Panc1 (cell line): Measurements from ENCODE around the gene TSC22D3. TPM values are rescaled to one million over a fixed set of nuclear protein-coding genes. Genes with fewer than 3 reads are reported as not detected.

Experiments
- ATAC-seq: fragments of 200-7000 bp; cut with Tn5 transposase; 2 replicates; pipeline ENCODE4 v1.9.1; 2020; ENCODE audit warnings: mild to moderate bottlenecking, moderate library complexity
- BruUV-seq: library from RNA; stranded (reverse); fragments of 400-500 nt; replicated peaks from 2 replicates; lab custom pipeline; 2021; lab: Mats Ljungman, UMichigan
- CTCF ChIA-PET: fragments of 300-600 bp; sonication (Branson Sonifier 250); formaldehyde crosslinking; loops from one replicate; lab custom pipeline; 2022; ENCODE audit warnings: antibody characterized with exemption; lab: Charles Lee
- POLR2A ChIA-PET: fragments of 300-600 bp; sonication (Branson Sonifier 250); formaldehyde crosslinking; loops from one replicate; lab custom pipeline; 2022; ENCODE audit warnings: antibody characterized with exemption; lab: Charles Lee
- DNase-seq: peaks from one replicate; pipeline ENCODE4 v3.0.0-alpha.2; 2010; ENCODE audit warnings: low read depth, low spot score
- H3K27ac ChIP-seq: 2 replicates; pipeline ENCODE4 v1.5.1; 2011; ENCODE audit warnings: mild to moderate bottlenecking, low read length, inconsistent platforms
- H3K27me3 ChIP-seq: fragments of 200-500 bp; sonication (Bioruptor generic); 2 replicates; pipeline ENCODE4 v1.6.0; 2014; ENCODE audit warnings: low read length, inconsistent platforms; ENCODE audit not compliant: control insufficient read depth, insufficient read depth
- H3K36me3 ChIP-seq: fragments of 200-500 bp; sonication (Bioruptor generic); 2 replicates; pipeline ENCODE4 v1.5.1; 2014; ENCODE audit warnings: inconsistent platforms, mild to moderate bottlenecking, low read length, moderate library complexity; ENCODE audit not compliant: control insufficient read depth, insufficient read depth
- H3K4me1 ChIP-seq: 2 replicates; pipeline ENCODE4 v1.5.1; 2011; ENCODE audit warnings: inconsistent platforms, mild to moderate bottlenecking, low read length, moderate library complexity; ENCODE audit not compliant: control insufficient read depth, insufficient read depth
- H3K4me3 ChIP-seq, 2 experiments: 2 replicates each; pipeline ENCODE4 v1.5.1; 2011 to 2012; ENCODE audit warnings: low read depth in 2 of 2, low read length in 2 of 2, mild to moderate bottlenecking in 2 of 2, inconsistent platforms in 1 of 2, moderate library complexity in 1 of 2
- H3K9me3 ChIP-seq: fragments of 200-500 bp; sonication (Bioruptor generic); 2 replicates; pipeline ENCODE4 v1.5.1; 2014; ENCODE audit warnings: low read depth, mild to moderate bottlenecking, inconsistent platforms, low read length, moderate library complexity; ENCODE audit not compliant: control insufficient read depth, insufficient read depth
- POLR2AphosphoS5 ChIP-seq: IDR thresholded peaks from 2 replicates; pipeline ENCODE4 v1.6.1; 2012; ENCODE audit warnings: mild to moderate bottlenecking, low read depth, low read length, moderate library complexity
- SIN3A ChIP-seq: IDR thresholded peaks from 2 replicates; pipeline ENCODE4 v1.6.1; 2012; ENCODE audit warnings: low read depth, mild to moderate bottlenecking, low read length, moderate library complexity, borderline replicate concordance; ENCODE audit not compliant: insufficient read depth
- TCF7L2 ChIP-seq: IDR thresholded peaks from 2 replicates; pipeline ENCODE4 v1.6.1; 2011; ENCODE audit warnings: mild to moderate bottlenecking, low read depth, low read length, inconsistent platforms
- in situ Hi-C: cut with HindIII; loops from 2 replicates; pipeline ENCODE4 v1.10.0; 2016; ENCODE audit warnings: low sequenced_read_pairs, low pct_unique_long_range_greater_than_20kb
- intact Hi-C: fragments of 100-400 bp; cut with micrococcal nuclease; formaldehyde crosslinking; loops from one replicate; pipeline ENCODE4 v1.10.0; 2022; ENCODE audit not compliant: unreplicated experiment
- total RNA-seq: library from RNA; stranded (reverse); gene quantifications from one replicate; pipeline ENCODE4 v1.2.1, GENCODE V29; 2021; ENCODE audit not compliant: unreplicated experiment
- TF ChIP-seq, protein P1 (sequence below): fragments of 450-650 bp; IDR thresholded peaks from 2 replicates; pipeline ENCODE4 v1.5.1; 2017; ENCODE audit warnings: mild to moderate bottlenecking
- TF ChIP-seq, protein P2 (sequence below), 2 experiments: IDR thresholded peaks; 2 replicates each; pipeline ENCODE4 v1.6.1; 2011 to 2012; ENCODE audit warnings: low read depth in 2 of 2, control low read depth in 1 of 2, low read length in 1 of 2, mild to moderate bottlenecking in 1 of 2, moderate library complexity in 1 of 2; ENCODE audit not compliant: insufficient read depth in 1 of 2

Gene TSC22D3
- total RNA-seq, 1 experiment from 2014 or later, result 7.2 TPM

DNA sequence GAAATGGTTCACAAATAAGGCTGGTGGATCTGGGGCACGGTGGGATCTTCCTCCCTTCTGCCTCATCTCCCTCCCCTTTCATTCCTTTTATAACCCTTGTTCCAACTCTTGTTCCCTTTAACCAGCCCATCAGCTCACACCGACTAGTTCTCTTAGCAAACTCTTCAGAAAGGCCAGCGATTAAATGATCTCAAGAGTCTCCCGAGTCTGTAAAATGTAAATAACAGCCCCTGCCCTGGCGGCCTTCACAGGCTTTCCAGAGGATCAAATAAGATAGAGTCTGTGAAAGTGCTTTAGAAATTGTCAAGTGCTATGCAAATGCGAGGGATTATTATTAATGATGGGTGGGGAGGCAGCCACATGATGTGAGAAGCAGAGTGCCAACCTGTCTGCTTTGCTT is 27.1 kb downstream of the TSC22D3 start:
- H3K4me1 ChIP-seq, result no peaks in the 10 kb centered on the region
- H3K27ac ChIP-seq, result no peak overlapping the region
- no peak for DNase-seq
- H3K27me3 ChIP-seq, result peaks cover 3% of the 10 kb centered on the region; the same call in 1 of the 2 replicates
- no peaks in the 10 kb centered on the region for H3K36me3 ChIP-seq
- intact Hi-C loops, result no loop called here
- CTCF ChIA-PET, result no interaction called here
- H3K9me3 ChIP-seq, result no peaks in the 10 kb centered on the region
- H3K4me3 ChIP-seq, result no peak overlapping the region
- ATAC-seq, result no peak
- TF ChIP-seq, protein P1, sequence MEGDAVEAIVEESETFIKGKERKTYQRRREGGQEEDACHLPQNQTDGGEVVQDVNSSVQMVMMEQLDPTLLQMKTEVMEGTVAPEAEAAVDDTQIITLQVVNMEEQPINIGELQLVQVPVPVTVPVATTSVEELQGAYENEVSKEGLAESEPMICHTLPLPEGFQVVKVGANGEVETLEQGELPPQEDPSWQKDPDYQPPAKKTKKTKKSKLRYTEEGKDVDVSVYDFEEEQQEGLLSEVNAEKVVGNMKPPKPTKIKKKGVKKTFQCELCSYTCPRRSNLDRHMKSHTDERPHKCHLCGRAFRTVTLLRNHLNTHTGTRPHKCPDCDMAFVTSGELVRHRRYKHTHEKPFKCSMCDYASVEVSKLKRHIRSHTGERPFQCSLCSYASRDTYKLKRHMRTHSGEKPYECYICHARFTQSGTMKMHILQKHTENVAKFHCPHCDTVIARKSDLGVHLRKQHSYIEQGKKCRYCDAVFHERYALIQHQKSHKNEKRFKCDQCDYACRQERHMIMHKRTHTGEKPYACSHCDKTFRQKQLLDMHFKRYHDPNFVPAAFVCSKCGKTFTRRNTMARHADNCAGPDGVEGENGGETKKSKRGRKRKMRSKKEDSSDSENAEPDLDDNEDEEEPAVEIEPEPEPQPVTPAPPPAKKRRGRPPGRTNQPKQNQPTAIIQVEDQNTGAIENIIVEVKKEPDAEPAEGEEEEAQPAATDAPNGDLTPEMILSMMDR, result no peak
- TF ChIP-seq POLR2AphosphoS5 (no peak), SIN3A (no peak), TCF7L2 (no peak)
- TF ChIP-seq, protein P2, sequence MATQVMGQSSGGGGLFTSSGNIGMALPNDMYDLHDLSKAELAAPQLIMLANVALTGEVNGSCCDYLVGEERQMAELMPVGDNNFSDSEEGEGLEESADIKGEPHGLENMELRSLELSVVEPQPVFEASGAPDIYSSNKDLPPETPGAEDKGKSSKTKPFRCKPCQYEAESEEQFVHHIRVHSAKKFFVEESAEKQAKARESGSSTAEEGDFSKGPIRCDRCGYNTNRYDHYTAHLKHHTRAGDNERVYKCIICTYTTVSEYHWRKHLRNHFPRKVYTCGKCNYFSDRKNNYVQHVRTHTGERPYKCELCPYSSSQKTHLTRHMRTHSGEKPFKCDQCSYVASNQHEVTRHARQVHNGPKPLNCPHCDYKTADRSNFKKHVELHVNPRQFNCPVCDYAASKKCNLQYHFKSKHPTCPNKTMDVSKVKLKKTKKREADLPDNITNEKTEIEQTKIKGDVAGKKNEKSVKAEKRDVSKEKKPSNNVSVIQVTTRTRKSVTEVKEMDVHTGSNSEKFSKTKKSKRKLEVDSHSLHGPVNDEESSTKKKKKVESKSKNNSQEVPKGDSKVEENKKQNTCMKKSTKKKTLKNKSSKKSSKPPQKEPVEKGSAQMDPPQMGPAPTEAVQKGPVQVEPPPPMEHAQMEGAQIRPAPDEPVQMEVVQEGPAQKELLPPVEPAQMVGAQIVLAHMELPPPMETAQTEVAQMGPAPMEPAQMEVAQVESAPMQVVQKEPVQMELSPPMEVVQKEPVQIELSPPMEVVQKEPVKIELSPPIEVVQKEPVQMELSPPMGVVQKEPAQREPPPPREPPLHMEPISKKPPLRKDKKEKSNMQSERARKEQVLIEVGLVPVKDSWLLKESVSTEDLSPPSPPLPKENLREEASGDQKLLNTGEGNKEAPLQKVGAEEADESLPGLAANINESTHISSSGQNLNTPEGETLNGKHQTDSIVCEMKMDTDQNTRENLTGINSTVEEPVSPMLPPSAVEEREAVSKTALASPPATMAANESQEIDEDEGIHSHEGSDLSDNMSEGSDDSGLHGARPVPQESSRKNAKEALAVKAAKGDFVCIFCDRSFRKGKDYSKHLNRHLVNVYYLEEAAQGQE (IDR thresholded peaks at IDR 0.05; ENCODE audit: insufficient read depth in 1 of 2, low read depth in 2 of 2, low read length in 1 of 2), result no peak
- POLR2A ChIA-PET, result no interaction called here
- in situ Hi-C loops, result no loop called here
- no TSS peak for BruUV-seq

DNA sequence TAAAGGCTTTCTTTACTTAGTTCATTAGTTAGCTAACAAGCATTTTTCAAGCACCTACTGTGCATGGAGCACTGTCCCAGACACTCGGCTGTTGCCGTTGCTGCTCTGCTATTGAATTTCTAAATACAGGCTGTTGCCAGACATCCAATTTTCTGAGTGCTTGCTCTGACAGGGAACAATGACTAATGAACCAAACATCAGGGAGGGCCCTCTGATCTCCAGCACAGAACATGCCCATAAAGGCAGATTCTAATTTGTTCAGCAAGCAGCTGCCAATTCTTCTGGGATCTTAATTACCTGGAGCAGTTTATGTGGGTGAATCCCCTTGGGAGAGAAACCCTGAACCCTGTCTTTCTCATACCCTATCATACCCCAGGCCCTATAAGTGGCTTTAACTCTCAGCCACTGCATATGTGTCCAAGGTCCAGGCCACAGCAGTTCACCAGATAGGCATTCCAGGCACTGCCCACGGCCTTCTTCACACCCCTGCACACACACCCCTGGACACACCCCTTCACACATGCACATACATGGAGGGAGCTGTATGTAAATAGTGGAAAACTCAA is 27.9 kb downstream of the TSC22D3 start:
- ATAC-seq, result no peak
- in situ Hi-C loops (no loop called here), intact Hi-C loops (no loop called here)
- BruUV-seq, result no TSS peak
- Histone ChIP-seq H3K27me3 (peaks cover 3% of the 10 kb centered on the region; the same call in 1 of the 2 replicates), H3K27ac (no peak overlapping the region), H3K4me3 (no peak overlapping the region), H3K36me3 (no peaks in the 10 kb centered on the region), H3K9me3 (no peaks in the 10 kb centered on the region), H3K4me1 (no peaks in the 10 kb centered on the region)
- DNase-seq, result no peak
- ChIA-PET POLR2A (no interaction called here), CTCF (no interaction called here)
- no peak for TF ChIP-seq POLR2AphosphoS5

DNA sequence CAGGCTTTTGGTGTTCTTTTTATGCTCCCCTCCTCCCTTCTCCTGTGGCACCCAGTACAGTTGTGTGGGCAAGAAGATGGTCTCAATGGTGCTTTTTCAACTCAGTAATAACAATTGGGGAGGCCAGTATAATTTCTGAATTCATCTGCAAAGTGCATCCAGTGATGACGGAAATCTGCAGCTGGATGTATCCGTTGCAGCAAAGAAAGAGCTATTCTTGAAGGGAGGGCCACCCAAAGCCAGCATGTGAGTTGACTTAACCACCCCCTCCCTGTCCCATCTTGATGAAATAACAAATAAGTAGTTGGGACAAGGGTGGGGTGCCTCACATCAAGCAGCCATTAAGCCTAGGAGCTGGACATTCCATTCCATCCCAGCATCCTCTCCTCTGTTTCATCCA is 30.7 kb downstream of the TSC22D3 start:
- Histone ChIP-seq H3K4me1 (peaks cover 4% of the 10 kb centered on the region), H3K4me3 (no peak overlapping the region), H3K27me3 (peaks cover 3% of the 10 kb centered on the region; the same call in 1 of the 2 replicates), H3K9me3 (no peaks in the 10 kb centered on the region), H3K27ac (no peak overlapping the region), H3K36me3 (no peaks in the 10 kb centered on the region)
- intact Hi-C loops, result no loop called here
- ChIA-PET POLR2A (no interaction called here), CTCF (interaction anchor here (0.8 kb wide), 1 partner anchor 28 kb away, joined by 3 read pairs; no protein-coding TSS in a partner anchor)
- no peak for ATAC-seq
- TF ChIP-seq SIN3A, result no peak
- TF ChIP-seq TCF7L2, result no peak
- TF ChIP-seq, protein P1, result no peak
- no peak for TF ChIP-seq POLR2AphosphoS5
- TF ChIP-seq, protein P2 (IDR thresholded peaks at IDR 0.05; ENCODE audit: insufficient read depth in 1 of 2, low read depth in 2 of 2, low read length in 1 of 2), result no peak
- no peak for DNase-seq
- in situ Hi-C loops, result no loop called here
- no TSS peak for BruUV-seq
